DMS53 treated with DMSO at 0.1 percent for 48 hours (cell line): ENCODE measurements around the gene NMRK2.

Source experiments
- DNase-seq: peaks from one replicate; lab custom pipeline; 2025; ENCODE audit not compliant: unreplicated experiment; lab: John Stamatoyannopoulos, UW

The NMRK2 gene

GRCh38 chr19:3980353-3981251 is 47.7 kb downstream of the NMRK2 start:
- DNase-seq, result no peak

- DNase-seq, result no peak
These were observed 48.5 kb downstream of the NMRK2 start for GRCh38 chr19:3981373-3981735.

GRCh38 chr19:3981736-3982681 is 49.1 kb downstream of the NMRK2 start:
- DNase-seq, result no peak

- no peak for DNase-seq
These were observed 50.1 kb downstream of the NMRK2 start for GRCh38 chr19:3982701-3983541.

GRCh38 chr19:3983542-3983914 is 50.7 kb downstream of the NMRK2 start:
- DNase-seq, result no peak

GRCh38 chr19:3983936-3984583 is 51.2 kb downstream of the NMRK2 start:
- DNase-seq, result no peak

- no peak for DNase-seq
These were observed 51.7 kb downstream of the NMRK2 start for GRCh38 chr19:3984584-3984907.

GRCh38 chr19:3984908-3985642 is 52.2 kb downstream of the NMRK2 start, which contains the start of gene EEF2:
EEF2 (minus strand) TSS chr19:3985463; CDS start chr19:3985380, 83 bp downstream.
- peak; percentile 60 for DNase-seq

- DNase-seq, result peak; percentile 60
These were observed 52.9 kb downstream of the NMRK2 start for GRCh38 chr19:3985643-3986259.

- peak; percentile 77 for DNase-seq
These were observed 53.6 kb downstream of the NMRK2 start for GRCh38 chr19:3986260-3987041.

- peak; percentile 75 for DNase-seq
These were observed 54.9 kb downstream of the NMRK2 start for GRCh38 chr19:3987619-3988371.

- DNase-seq, result no peak
These were observed 57.9 kb downstream of the NMRK2 start for GRCh38 chr19:3990815-3991117.
